HG02870 (cell line): ENCODE data around the gene HNRNPC.
"Not testable (repeated sequence)": the region's sequence is repeated elsewhere in the genome, so short reads cannot be mapped to it uniquely, and the experiment has no call there.

ENCODE experiments used
- ATAC-seq: cut with Tn5 transposase; IDR thresholded peaks from one replicate; pipeline ENCODE4 v1.9.1; 2021; ENCODE audit warnings: mild to moderate bottlenecking, moderate library complexity; ENCODE audit not compliant: unreplicated experiment

The HNRNPC gene

GRCh38 chr14:21272661-21273060 lies 3.4 kb upstream of the HNRNPC start:
- ATAC-seq, result not testable (repeated sequence)

DNA sequence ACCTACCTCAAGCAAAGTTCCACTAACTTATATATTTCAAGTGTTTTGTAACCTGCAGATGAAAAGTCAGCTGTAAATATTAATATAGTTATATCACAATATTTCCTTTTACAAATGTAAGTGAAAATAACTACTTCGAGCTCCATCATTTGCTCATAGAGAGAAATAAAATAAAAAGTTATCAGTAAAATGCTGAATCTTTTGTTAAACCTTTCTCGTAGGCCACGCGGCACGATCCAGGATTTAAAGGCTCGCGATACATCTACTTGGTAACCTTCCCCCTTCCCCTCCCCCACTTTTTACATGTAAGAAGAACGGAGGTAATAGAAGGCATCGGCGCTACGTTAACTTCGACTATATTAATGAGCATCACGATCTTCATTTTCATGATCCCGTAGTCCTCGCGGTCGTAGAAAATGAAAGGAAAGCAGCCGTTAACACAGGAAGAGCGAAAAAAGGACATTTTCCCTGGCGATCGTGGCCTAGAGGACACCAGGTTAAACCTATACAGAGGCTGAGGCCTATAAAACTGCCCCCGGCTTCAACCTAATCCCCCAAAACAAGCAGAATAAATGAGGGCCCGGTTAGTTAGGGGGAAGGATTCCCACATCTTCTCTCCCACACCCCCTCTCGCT lies 508 bp downstream of the HNRNPC start:
- no peak for ATAC-seq

DNA sequence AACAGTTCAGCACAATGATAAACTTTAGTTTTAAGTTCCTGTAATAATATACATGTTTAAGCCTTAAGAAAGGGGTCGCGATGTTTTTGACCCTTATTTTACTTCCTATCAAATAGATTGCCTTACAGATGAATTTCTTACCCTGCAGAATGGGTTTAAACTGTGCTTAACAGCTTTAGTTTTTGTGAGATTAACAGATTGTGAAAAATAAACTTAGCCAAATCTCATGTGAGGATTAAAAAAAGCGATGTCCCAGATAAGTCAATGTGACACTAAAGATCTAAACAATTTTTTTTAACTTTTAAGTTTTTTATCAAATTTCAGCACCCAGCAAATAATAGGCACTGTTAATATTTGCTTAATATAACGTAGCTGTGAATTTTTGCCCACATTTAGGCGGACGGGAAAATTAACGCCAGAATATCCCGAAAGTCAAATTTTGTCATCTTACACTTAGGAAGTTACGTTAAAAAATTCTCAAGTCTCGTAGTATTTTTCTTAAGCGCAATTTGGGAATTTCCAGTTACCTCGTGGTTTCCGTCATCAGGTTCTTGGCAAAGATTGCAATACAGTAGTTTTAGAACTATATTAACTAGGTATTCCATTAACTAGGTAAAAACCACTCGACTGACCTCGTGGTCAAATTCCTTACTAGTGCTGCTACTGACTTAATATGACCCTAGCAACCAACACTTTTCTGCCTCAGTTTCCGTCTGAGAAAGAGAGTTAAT lies 1.2 kb downstream of the HNRNPC start:
- no peak for ATAC-seq

DNA sequence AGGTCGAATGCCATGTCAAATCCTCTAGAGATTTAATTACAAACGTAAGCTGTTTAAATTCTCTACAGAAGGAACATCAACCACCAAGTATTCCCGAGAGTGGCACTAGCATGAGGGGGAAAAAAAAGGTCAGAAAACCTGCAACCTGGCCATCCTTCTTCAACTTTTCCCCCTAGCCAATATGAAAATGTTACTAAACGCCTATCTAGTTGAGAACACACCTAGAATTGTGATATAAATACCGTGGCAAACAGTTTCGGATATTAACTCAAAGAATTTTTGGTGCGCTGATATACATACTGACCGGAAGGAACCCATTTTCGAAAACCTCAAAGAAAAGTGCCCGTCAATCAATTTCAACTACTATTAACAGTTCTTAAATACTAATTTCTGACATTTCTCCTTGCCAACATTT lies 1.8 kb downstream of the HNRNPC start:
- no peak for ATAC-seq

- ATAC-seq, result peak; percentile 75
Observed at GRCh38 chr14:21264025-21264801, 5.0 kb downstream of the HNRNPC start.

DNA sequence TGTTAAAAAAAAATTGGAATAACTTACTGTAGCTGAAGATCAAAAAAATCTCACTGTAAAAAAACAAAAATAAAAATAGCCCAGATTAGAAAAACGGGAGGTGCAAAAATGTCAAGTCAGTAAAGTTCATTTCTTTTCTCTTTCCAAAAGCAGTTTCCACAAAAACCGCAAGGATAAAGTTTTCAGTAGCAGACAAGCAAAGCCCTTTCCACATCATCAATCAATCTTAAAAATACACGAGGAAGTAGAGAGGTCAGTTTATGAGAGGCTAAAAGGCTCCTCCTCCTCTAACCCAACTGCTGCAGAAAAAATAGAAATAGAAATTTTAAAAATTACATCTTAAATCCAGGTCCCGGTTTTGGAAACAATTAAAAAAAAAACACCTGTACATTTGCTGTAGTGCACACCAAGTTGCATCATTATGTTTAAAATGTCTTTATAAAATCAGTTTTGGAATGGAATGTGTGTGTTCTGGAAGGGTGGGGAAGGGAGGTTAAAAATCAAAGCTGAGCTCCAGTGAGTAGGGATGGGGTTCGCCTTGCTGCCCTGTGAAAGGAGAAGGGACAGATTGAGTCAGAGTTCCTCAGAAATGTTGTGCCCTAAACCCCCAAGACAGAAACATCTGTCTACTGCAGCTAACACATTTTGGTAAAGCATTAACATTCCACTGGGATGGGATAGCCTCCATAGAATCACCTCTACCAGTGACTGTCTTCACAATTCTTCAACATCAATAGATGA lies 5.8 kb downstream of the HNRNPC start:
- ATAC-seq, result peak; percentile 2

DNA sequence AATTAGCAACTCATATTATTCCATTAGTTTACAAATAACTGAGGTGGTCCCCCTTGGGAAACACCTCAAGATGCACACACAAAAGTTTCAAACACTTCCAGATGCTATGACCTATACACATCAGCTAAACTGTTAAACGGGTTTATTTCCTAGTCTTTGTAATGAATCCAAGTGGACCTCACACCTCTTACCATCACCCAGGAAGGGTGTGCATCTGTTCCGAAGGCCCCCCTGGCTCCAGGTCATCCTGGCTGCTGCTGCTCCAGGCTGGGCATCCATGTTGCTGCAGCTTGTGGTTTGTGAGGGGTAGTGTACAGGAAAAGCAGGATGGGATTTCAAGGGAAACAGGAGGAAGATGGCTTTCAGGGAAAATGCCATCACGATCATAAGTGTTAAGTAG lies 6.8 kb downstream of the HNRNPC start:
- ATAC-seq, result no peak

DNA sequence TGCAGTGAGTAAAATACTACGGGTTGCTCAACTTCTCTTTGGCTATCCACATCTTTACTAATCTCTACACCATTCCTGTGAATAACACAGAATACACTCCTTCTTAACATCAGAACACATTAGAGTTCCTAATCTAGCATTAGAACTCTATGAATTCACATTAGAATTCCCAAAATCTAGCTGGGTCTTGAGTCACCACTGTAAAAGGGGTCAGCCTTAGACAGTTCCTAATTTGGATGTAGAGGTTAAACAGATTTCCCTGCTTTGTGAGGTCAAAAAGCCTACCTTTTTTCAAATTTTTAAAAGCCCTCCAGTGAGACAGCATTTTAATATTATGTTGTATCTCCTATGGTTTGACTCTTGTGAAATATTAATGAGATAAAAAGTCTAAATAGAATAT lies 7.4 kb downstream of the HNRNPC start:
- no peak for ATAC-seq

- ATAC-seq, result no peak
Observed at GRCh38 chr14:21258889-21259787, 10.1 kb downstream of the HNRNPC start.

DNA sequence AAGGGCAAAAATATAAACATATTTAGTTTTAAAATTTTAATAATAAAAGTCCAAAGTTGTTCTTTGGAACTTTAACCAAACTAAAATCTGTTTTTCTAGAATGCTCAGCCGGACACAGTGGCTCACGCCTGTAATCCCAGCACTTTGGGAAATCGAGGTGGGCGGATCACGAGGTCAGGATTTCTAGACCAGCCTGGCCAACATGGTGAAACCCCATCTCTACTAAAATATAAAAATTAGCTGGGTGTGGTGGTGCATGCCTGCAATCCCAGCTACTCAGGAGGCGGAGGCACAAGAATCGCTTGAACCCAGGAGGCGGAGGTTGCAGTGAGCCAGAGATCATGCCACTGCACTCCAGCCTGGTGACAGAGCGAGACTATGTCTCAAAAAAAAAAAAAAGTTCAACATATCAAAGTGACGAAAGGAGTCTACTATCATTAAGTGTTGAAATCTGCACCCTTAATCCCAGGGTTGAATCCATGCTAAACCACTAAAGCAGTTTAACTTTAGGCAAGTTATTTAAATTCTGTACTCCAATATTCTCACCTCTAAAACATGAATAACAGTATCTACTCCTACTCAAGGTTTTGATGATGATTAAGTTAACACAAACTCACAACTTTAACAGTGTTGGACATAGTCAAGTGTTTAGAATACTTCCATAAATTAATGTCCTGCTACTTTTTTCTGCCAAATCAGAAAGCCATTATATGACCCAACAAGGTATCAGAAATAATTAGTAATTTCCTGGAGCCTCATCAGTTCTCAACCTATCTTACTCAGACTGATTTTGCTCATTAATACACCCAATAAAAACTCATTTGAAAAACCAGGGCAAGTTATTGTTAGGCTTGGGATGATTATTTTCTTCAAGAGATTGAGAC lies 11.0 kb downstream of the HNRNPC start:
- ATAC-seq, result no peak

GRCh38 chr14:21257394-21257909 lies 11.8 kb downstream of the HNRNPC start:
- ATAC-seq, result no peak

DNA sequence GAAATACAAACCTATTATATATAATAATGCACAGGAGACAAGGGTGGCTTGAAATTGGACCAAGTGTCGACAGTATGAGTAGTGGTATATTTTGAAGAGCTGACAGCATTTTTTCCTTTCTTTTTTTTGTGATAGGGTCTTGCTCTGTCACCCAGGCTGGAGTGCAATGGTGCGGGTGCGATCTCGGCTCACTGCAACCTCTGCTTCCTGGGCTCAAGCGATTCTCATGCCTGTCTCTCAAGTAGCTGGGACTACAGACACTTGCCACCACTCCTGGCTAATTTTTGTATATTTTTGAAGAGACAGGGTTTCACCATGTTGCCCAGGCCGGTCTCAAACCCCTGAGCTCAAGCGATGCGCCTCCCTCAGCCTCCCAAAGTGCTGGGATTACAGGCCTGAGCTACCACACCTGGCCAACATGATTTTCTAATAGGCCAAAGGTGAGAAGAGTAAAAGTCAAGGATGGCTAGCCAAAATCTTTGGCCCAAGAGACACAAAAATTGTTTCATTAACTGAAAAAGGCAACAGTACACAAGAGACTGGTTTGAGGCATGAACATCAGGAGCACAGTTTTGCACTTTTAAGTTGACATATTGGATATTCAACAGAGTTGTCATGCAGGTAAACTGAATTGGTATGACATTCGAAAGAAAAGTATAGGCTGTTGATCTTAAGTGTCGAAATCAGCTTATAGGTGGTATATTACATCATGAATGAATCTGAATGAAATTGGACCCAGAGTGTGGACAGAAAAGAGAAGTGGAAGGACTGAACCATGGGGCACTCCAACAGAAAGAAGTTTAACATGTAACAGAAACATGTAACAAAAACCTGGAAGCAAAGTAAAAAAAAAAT lies 12.5 kb downstream of the HNRNPC start:
- no peak for ATAC-seq

DNA sequence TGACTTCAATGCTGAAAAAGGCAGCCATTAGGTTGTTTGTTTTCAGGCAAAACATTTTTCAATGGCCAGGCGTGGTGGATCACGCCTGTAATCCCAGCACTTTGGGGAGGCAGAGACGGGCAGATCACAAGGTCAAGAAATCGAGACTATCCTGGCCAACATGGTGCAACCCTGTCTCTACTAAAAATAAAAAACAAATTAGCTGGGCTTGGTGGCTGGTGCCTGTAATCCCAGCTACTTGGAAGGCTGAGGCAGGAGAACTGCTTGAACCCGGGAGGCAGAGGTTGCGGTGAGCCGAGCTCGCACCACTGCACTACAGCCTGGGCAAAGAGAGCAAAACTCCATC lies 13.2 kb downstream of the HNRNPC start:
- ATAC-seq, result not testable (repeated sequence)

GRCh38 chr14:21255385-21256101 lies 13.7 kb downstream of the HNRNPC start:
- ATAC-seq, result no peak

DNA sequence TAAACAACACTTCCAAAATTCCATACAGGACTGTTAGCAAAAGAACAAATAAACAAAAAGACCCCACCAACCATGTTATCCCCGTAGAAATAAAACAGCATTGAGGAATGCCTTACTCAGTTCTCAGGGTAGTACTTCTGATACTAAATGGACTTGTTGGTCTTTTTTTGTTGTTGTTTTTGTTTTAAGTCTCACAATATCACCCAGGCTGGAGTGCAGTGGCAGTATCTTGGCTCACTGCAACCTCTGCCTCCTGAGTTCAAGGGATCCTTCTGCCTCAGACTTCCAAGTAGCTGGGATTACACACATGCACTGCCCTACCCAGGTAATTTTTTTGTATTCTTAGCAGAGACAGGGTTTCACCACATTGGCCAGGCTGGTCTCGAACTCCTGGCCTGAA lies 17.1 kb downstream of the HNRNPC start:
- no peak for ATAC-seq

- no peak for ATAC-seq
Observed at GRCh38 chr14:21251215-21251614, 18.0 kb downstream of the HNRNPC start.

- ATAC-seq, result no peak
Observed at GRCh38 chr14:21248739-21249411, 20.4 kb downstream of the HNRNPC start.
